Naive thymus-derived CD8-positive, alpha-beta T cell (primary cell): ENCODE results near the gene SPATA9. TPM values are rescaled to one million over a fixed set of nuclear protein-coding genes. Genes with fewer than 3 reads are reported as not detected.
A peak's percentile ranks its signal among the peaks of the same experiment; 100 is the strongest.

Experiments
- ATAC-seq, 2 donors: fragments of 150-1000 bp; cut with Tn5 transposase in 1 of 2; sonication (Bioruptor Pico), chemical (Tn5 transposase) in 1 of 2; 1 replicate in 1 of 2; 2 replicates in 1 of 2; pipeline ENCODE4 v1.10.0; 2021; ENCODE audit warnings: mild to moderate bottlenecking in 2 of 2, moderate library complexity in 2 of 2
- POLR2A ChIA-PET: fragments of 350-600 bp; sonication (Branson Sonifier 250); formaldehyde crosslinking; loops from one replicate; lab custom pipeline; 2021; ENCODE audit warnings: antibody characterized with exemption; lab: Charles Lee
- DNase-seq, 10 donors: peaks; one replicate each; pipeline versions ENCODE4 v3.0.0 to v3.0.0-alpha.2; 2020 to 2022
- H3K27ac Mint-ChIP-seq, 10 donors: one replicate each; pipeline ENCODE4 v1.8.0; 2020 to 2022; ENCODE audit warnings: mild to moderate bottlenecking in 10 of 10, mixed read lengths in 10 of 10, moderate library complexity in 4 of 10, inconsistent platforms in 1 of 10
- H3K27me3 Mint-ChIP-seq, 5 donors: one replicate each; pipeline ENCODE4 v1.8.0; 2021 to 2022; ENCODE audit warnings: mixed read lengths in 5 of 5
- H3K36me3 Mint-ChIP-seq, 3 donors: one replicate each; pipeline ENCODE4 v1.8.0; 2020 to 2022; ENCODE audit warnings: mixed read lengths in 3 of 3, mild to moderate bottlenecking in 2 of 3, inconsistent platforms in 1 of 3
- H3K4me1 Mint-ChIP-seq, 4 donors: one replicate each; pipeline ENCODE4 v1.8.0; 2021 to 2022; ENCODE audit warnings: mixed read lengths in 4 of 4
- H3K4me3 Mint-ChIP-seq, 10 donors: one replicate each; pipeline ENCODE4 v1.8.0; 2020 to 2022; ENCODE audit warnings: mild to moderate bottlenecking in 10 of 10, mixed read lengths in 10 of 10, moderate library complexity in 6 of 10, inconsistent platforms in 1 of 10
- H3K9me3 Mint-ChIP-seq, 9 donors: one replicate each; pipeline ENCODE4 v1.8.0; 2020 to 2022; ENCODE audit warnings: mixed read lengths in 9 of 9, mild to moderate bottlenecking in 3 of 9, inconsistent platforms in 1 of 9, moderate library complexity in 1 of 9
- polyA plus RNA-seq, 3 donors: library from polyadenylated mRNA; unstranded; fragments of 300-500 nt; fragmentation: Illumina TruSeq; gene quantifications; one replicate each; pipeline ENCODE4 v1.2.3, GENCODE V29; 2021
- total RNA-seq, 8 experiments: library from RNA in 2 of 8; stranded (reverse) in 2 of 8; gene quantifications; one replicate each; pipeline ENCODE4 v1.2.3 and lab custom pipeline; 2021 to 2026

SPATA9 gene
- total and polyA plus RNA-seq, 5 experiments from 2014 or later, result 0.28 to 0.46 TPM; not detected in 3

DNA sequence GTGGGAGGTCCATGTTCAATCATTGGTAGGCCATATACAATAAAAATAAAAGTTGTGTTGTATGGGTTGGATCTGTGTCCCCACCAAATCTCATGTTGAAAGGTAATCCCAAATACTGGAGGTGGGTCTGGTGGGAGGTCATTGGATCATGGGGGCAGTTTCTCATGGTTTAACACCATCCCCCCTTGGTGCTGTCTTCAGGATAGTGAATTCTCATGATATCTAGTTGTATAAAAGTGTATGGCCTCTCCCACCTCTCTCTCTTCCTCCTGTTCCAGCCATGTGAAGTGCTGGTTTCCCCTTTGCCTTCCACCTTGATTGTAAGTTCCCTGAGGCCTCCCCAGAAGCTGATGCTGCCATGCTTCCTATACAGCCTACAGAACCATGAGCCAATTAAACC, 15.1 kb downstream of the SPATA9 start:
- POLR2A ChIA-PET, result no interaction called here
- Mint-ChIP-seq H3K27ac (no peak overlapping the region), H3K9me3 (no peaks in the 10 kb centered on the region), H3K4me3 (no peak overlapping the region), H3K36me3 (no peaks in the 10 kb centered on the region), H3K4me1 (peaks cover 0 to 3% (median 0%) of the 10 kb centered on the region in 4 donors), H3K27me3 (peaks cover 0 to 7% (median 0%) of the 10 kb centered on the region in 5 donors)
- DNase-seq (no peak), ATAC-seq (no peak)

DNA sequence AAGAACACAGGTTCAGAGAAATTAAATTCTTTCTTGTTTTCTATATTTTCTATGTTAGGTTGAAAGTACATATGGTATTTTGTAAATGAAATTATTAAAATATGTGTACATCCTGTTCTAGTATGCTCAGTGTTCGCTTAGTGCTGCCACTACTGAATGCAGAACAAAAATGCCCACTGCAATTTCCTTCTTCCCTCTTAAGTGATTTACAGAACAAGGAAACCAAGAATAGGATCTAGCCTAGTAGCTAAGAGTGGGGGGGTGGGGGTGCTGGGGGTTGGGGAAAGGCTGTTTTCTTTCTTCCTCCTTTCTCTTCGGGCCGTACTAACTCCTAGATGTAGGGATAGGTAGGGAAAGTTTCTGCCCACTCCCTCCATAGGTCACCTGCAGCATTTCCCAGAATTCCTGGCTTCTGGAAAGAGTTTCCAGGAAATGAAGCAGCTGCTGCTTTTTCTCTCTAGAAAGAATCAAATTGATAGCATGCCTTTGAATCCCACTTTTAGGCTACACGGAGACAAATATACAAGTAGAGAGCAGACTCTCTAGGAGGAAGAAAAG, 15.7 kb downstream of the SPATA9 start:
- no peaks in the 10 kb centered on the region for H3K36me3 Mint-ChIP-seq
- no peak for DNase-seq
- no peak overlapping the region for H3K27ac Mint-ChIP-seq
- no peak overlapping the region for H3K4me3 Mint-ChIP-seq
- peaks cover 0 to 3% (median 0%) of the 10 kb centered on the region in 4 donors for H3K4me1 Mint-ChIP-seq
- ATAC-seq, result no peak
- no peaks in the 10 kb centered on the region for H3K9me3 Mint-ChIP-seq
- POLR2A ChIA-PET, result interaction anchor here (0.8 kb wide), 1 partner anchor 12 kb away, joined by 3 read pairs; no protein-coding TSS in a partner anchor
- peaks cover 0 to 7% (median 0%) of the 10 kb centered on the region in 5 donors for H3K27me3 Mint-ChIP-seq

DNA sequence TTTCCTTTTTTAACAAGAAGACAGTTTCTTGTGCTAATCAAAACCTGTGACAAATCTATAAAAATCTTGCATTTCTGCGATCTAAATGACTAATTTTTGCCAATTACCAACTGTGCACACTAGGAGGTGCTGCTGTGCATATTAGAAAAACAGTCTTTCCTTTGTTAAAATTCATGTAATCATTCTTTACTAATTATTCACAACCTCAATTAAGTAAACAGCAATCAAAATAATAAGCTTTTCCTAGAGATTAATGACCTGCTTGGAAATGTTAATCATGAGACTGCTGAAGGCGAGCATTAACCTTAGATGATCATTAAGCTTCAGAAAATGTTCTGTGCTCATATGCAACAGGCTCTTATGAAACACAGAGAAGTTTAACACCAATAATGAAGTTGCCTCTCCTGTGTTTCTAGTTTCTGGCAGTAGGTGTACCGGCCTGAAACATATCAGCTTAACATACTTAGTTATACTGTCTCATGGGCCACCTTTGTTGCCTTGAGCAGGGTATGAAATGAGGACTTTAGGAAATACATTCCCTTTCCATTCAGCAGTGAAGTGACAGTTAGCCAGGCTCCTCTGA, 18.5 kb downstream of the SPATA9 start:
- Mint-ChIP-seq H3K4me3 (no peak overlapping the region), H3K27me3 (peaks cover 0 to 2% (median 0%) of the 10 kb centered on the region in 5 donors), H3K9me3 (no peaks in the 10 kb centered on the region), H3K4me1 (peaks cover 0 to 3% (median 0%) of the 10 kb centered on the region in 4 donors), H3K27ac (no peak overlapping the region), H3K36me3 (peaks cover 0 to under 1% (median 0%) of the 10 kb centered on the region in 3 donors)
- no peak for ATAC-seq
- DNase-seq, result peak in 5 of 10 donors; percentile 5 to 43 (median 23)
- POLR2A ChIA-PET, result no interaction called here

DNA sequence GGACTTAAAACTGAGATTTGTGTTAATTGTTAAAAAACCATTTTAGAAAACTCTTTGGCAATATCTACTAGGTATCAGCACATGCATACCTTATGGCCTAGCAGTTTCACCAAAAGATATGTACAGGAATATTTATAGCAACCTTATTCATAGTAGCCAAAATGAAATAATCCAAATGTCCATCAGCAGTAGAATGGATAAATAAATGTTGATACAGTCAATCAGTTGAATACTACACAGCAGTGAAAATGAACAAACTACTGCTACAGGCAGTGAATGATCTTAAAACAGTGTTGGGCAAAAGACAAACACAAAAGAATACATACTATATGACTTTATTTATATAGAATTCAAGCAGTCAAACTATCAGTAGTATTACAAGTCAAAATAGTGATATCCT, 19.8 kb downstream of the SPATA9 start:
- Mint-ChIP-seq H3K36me3 (peaks cover 0 to 8% (median 0%) of the 10 kb centered on the region in 3 donors), H3K4me3 (no peak overlapping the region), H3K27me3 (peaks cover 0 to 2% (median 0%) of the 10 kb centered on the region in 5 donors), H3K9me3 (no peaks in the 10 kb centered on the region), H3K4me1 (peaks cover 0 to 3% (median 0%) of the 10 kb centered on the region in 4 donors), H3K27ac (no peak overlapping the region)
- DNase-seq (no peak), ATAC-seq (no peak)
- POLR2A ChIA-PET, result no interaction called here

DNA sequence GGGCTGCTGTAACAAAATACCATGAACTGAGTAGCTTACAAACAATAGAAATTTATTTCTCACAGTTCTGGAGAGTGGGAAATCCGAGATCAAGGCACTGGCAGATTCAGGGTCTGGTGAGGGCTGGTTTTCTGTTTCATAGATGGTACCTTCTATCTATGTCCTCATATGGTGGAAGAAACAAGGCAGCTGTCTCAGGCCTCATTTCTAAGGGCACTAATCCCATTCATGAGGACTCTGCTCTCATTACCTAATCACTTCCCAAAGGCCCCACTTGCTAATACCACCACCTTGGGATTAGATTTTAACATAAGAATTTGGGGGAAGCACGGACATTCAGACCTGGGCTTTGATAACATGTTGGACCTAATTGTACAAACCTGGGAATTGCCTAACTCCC, 22.7 kb downstream of the SPATA9 start:
- POLR2A ChIA-PET, result no interaction called here
- no peaks in the 10 kb centered on the region for H3K27me3 Mint-ChIP-seq
- no peak for ATAC-seq
- H3K4me1 Mint-ChIP-seq, result peaks cover 0 to 3% (median 0%) of the 10 kb centered on the region in 4 donors
- no peak overlapping the region for H3K27ac Mint-ChIP-seq
- DNase-seq, result no peak
- H3K4me3 Mint-ChIP-seq, result no peak overlapping the region
- peaks cover 0 to 27% (median 0%) of the 10 kb centered on the region in 3 donors for H3K36me3 Mint-ChIP-seq
- H3K9me3 Mint-ChIP-seq, result no peaks in the 10 kb centered on the region

DNA sequence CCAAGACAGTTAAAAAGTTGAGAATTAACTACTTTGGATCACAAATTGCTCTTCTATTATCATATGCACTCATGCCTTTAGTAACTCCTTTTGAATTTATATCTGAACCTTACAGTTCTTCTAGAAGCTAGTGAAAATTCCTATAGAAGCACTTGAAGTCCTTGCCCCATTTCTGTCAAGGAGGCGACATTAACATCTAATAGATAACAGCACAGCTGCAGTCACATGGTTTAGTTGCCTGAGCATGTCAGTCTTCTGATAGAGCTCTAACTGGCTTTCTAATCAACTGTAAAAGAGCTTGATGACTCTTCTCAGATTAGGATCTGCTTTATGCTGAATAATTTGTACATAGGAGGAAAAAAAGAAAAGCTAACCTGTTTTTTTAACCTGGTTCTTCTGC, 27.2 kb downstream of the SPATA9 start:
- Mint-ChIP-seq H3K9me3 (no peaks in the 10 kb centered on the region), H3K36me3 (peaks cover 7 to 57% (median 8%) of the 10 kb centered on the region in 3 donors), H3K27ac (no peak overlapping the region), H3K4me1 (no peaks in the 10 kb centered on the region), H3K27me3 (no peaks in the 10 kb centered on the region), H3K4me3 (no peak overlapping the region)
- no peak for DNase-seq
- no peak for ATAC-seq
- POLR2A ChIA-PET, result interaction anchor here (1.0 kb wide), 1 partner anchor 11 kb away, joined by 3 read pairs; no protein-coding TSS in a partner anchor

DNA sequence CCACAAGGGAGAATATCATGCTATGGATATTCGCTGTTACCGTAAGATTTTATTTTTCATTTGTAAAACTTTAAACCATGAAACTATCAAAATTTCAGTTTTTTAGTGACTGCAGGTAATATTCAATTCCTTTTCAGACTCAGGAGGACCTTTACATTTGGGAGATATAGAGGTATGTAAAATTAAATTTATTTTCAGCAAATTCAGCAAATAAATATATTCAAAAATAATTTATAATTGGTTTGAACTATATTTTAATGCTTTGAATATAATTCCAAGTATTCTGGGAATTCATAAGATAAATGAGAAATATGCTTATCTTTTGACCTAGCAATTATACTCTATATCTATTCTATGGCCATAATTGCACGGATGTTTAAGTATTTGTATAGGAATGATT, 28.6 kb downstream of the SPATA9 start:
- Mint-ChIP-seq H3K27ac (no peak overlapping the region), H3K36me3 (peaks cover 7 to 55% (median 8%) of the 10 kb centered on the region in 3 donors), H3K9me3 (no peaks in the 10 kb centered on the region), H3K4me1 (peaks cover 4 to 8% (median 6%) of the 10 kb centered on the region in 4 donors), H3K4me3 (no peak overlapping the region), H3K27me3 (no peaks in the 10 kb centered on the region)
- no peak for DNase-seq
- POLR2A ChIA-PET, result no interaction called here
- ATAC-seq, result no peak

DNA sequence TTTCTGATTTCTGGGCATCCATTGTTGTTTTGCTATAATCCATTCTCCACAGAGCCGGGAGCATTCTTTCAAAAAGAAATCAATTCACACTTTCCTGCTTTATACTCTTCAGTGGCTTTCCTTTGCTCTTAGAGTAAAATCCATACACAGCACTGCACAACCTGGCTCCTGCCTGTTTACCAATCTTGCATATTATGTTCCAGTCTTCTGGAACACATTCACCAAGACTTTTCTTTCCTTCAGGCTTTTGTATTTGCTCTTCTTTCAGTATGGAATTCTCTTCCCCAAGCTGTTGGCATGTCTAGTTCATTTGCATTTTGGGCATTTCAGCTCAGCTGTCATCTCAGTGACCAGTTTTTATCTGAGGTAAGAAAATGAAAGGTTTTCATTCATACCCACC, 29.9 kb downstream of the SPATA9 start:
- Mint-ChIP-seq H3K4me3 (no peak overlapping the region), H3K27me3 (no peaks in the 10 kb centered on the region), H3K4me1 (peaks cover 4 to 15% (median 9%) of the 10 kb centered on the region in 4 donors), H3K36me3 (peaks cover 7 to 49% (median 8%) of the 10 kb centered on the region in 3 donors), H3K9me3 (no peaks in the 10 kb centered on the region), H3K27ac (no peak overlapping the region)
- POLR2A ChIA-PET, result no interaction called here
- DNase-seq, result no peak
- ATAC-seq, result no peak

DNA sequence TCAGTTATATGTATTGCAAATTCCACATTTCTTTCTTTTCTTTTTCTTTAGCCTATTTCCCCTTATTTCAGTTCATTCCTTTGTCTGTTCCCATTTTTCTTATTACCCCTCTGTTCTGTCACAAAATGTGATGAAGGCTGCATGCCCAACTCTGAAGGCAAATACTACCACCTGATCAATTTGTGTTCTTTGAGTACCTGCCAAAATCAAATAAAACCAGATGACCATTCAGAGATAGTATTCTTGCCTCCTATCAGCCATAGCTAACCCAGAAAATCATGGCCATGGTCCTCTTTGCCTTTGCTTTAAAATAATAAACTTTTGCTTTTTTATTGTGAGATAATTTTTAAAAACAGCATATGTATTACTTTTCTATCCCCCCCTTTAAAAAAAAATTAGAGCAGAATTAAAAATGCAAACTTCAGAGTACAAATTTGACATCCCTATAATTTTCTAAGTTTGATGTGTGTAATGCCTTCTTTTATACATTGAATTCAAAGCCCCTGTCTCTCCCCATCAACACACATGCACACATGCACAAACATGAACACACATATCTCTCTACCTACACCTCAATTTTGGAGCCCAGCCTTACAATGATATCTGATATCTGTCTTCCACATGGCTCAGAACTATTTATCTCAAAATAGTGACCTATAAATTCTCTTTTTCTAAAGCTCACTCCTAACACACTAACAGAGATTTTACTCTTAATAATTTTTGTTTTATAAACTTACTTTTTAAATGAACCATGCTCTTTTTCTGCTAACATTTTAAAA, 32.8 kb downstream of the SPATA9 start:
- ATAC-seq (no peak), DNase-seq (no peak)
- POLR2A ChIA-PET, result no interaction called here
- peaks cover 7 to 30% (median 8%) of the 10 kb centered on the region in 3 donors for H3K36me3 Mint-ChIP-seq
- H3K4me3 Mint-ChIP-seq, result no peak overlapping the region
- peaks cover 4 to 31% (median 16%) of the 10 kb centered on the region in 4 donors for H3K4me1 Mint-ChIP-seq
- H3K27ac Mint-ChIP-seq, result no peak overlapping the region
- H3K9me3 Mint-ChIP-seq, result no peaks in the 10 kb centered on the region
- H3K27me3 Mint-ChIP-seq, result no peaks in the 10 kb centered on the region

DNA sequence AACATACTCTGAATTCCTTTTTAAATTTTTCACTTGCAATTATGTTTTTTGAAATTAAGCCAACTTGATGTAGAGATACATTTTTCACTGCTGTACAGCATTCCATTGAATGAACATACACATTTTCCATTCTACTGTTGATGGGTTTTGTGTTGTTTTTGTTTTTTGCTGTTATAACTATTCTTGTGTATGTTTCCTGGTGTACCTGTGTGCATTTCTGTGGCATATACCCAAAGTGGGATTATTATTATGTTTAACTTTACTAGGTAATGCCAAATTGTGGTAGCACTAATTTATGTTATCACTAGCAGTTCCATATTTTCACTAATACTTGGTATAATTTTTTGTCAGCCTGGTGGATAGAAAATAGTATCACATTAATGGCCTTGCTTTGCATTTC, 33.5 kb downstream of the SPATA9 start:
- Mint-ChIP-seq H3K4me1 (peaks cover 6 to 37% (median 21%) of the 10 kb centered on the region in 4 donors), H3K27me3 (no peaks in the 10 kb centered on the region), H3K27ac (no peak overlapping the region), H3K4me3 (no peak overlapping the region), H3K9me3 (no peaks in the 10 kb centered on the region), H3K36me3 (peaks cover 7 to 25% (median 8%) of the 10 kb centered on the region in 3 donors)
- no peak for DNase-seq
- POLR2A ChIA-PET, result no interaction called here
- ATAC-seq, result no peak

DNA sequence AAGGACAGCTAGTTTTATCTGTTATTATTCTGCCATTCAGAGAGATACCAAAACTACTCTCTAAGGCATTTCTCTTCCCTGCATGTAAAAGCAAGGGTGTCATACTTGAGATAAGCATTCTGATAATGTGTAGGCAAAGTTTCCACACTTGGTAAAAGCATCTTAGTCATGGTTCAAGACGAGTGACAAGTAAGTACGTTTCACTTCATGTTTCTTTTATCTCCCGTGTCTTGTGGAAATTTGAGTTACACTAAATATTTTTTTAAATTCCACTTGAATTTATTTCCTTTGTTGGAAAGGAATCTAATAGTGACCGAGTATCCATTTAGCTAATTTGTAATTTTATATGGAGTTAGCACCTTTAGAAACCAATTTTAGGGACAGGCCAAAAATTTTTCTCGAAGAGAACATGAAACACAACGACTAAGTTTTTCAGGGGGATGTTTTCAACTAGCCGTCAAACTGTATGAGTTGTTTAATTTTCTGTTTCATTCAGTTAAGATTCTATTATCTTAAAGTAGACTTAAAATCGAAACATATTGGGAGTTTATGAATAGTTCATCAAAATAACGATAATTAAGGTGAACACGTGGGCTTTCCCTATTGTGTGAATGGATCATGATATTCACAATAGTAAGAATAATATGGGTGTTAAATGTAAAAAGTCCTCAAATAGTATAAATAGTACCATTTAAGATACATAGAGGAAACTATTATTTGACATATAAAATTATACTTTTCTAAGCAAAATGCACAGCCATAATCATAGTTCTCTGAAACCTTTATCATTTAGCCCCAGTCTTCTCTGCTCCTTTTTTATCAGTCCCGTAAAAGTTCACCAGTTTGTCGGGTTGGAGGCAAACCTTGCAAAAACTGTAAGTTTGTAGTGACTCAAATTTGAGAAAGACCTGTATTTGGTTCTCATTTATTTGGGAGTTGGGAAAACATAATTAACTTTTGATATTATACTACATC, 34.6 kb downstream of the SPATA9 start:
- POLR2A ChIA-PET, result interaction anchor here (1.4 to 3.3 kb wide), 6 partner anchors 11 to 93 kb away, joined by 3 to 27 read pairs (median 8); partner anchors contain the start of genes ARSK, GPR150 and SKIC3
- no peak for ATAC-seq
- Mint-ChIP-seq H3K27me3 (no peaks in the 10 kb centered on the region), H3K4me3 (peak overlapping the region in 5 of 10 donors; percentile 22 to 91 (median 48)), H3K36me3 (peaks cover 7 to 16% (median 8%) of the 10 kb centered on the region in 3 donors), H3K27ac (peak overlapping the region in 2 of 10 donors; percentile 16 to 36), H3K4me1 (peaks cover 9 to 41% (median 26%) of the 10 kb centered on the region in 4 donors), H3K9me3 (no peaks in the 10 kb centered on the region)
- DNase-seq, result no peak
